Measurements from ENCODE around the gene CDH23.

Gene CDH23

DNA sequence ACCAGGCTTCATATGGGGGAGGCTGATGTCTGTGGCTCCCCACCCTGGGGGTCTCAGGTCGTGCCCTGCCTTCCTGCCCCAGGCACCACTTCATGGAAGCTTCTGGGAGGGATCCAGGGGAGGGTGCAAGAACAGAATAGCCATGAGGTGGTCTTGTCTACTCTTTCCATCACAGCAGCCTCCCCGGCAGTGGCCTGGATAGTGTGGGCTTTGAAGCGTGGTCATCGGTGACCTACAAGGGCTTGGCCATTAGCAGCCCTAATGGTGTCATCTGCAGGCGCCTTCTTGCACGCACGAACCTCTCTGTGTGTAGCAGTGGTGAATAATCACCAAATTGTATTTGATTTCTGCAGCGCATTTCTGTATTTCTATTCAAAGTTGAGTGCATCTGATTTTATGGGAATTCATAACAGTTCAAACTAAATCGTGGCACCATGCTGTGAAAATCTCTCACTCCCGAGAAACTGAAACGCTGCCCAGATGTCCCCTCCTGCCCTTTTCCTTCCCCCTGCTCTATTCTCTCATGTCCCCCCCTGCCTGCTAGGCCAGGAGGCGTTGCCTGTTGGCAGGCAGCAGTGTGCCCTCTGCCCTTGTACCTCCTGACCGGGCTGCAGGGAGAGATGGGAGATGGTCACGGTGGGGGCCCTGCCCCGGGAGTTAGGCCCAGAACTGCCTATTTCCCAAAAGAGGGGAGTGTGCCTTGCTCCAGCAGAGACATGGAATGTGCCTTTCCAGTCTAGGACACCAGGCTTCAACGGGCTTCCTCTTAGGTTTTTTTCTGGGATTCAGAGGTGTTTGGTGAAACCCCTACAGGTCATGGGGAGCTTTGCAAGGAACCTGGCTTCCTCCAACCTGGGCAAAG, 34.8 kb downstream of the CDH23 start:
- TF ChIP-seq GATA2 (IDR thresholded peaks at IDR 0.05; ENCODE audit: low read depth, low read length) (no peak), GATA3 (IDR thresholded peaks at IDR 0.05; ENCODE audit: low read depth, low read length) (no peak)

DNA sequence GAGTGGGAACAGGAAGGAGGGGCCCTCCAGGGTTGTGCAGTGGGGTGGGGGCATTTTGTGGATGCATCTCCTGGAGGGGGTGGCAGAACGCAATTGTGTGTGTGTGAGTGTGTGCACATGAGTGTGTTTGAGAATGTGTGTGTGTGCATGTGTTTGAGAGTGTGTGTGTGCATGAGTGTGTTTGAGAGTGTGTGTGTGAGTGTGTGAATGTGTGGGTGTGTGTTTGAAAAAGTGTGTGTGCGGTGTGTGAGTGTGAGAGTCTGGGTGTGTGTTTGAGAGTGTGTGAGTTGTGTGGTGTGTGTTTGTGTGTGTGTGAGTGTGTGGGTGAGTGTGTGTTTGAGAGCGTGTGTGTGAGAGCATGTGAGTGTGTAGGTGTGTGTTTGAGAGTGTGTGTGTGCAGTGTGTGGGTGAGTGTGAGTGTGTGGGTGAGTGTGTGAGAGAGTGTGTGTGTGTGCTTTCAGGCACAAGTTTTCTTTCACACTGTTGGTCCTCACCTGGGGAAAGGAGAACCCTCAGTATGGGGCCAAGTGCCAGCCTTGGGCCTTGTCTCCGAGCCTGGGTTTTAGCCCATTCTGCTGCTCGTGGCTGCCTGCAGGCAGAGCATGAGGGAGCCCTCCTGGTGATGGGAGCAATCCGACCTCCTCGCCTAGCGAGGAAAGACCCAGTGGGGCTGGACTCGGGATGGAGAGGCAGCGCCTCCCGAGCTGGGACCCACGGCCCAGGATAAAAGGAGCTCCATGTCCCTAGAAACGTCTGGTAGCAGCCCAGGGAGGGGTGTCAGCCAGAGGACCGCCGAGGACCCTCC, 35.6 kb downstream of the CDH23 start:
- TF ChIP-seq GATA2 (IDR thresholded peaks at IDR 0.05; ENCODE audit: low read depth, low read length) = no peak

DNA sequence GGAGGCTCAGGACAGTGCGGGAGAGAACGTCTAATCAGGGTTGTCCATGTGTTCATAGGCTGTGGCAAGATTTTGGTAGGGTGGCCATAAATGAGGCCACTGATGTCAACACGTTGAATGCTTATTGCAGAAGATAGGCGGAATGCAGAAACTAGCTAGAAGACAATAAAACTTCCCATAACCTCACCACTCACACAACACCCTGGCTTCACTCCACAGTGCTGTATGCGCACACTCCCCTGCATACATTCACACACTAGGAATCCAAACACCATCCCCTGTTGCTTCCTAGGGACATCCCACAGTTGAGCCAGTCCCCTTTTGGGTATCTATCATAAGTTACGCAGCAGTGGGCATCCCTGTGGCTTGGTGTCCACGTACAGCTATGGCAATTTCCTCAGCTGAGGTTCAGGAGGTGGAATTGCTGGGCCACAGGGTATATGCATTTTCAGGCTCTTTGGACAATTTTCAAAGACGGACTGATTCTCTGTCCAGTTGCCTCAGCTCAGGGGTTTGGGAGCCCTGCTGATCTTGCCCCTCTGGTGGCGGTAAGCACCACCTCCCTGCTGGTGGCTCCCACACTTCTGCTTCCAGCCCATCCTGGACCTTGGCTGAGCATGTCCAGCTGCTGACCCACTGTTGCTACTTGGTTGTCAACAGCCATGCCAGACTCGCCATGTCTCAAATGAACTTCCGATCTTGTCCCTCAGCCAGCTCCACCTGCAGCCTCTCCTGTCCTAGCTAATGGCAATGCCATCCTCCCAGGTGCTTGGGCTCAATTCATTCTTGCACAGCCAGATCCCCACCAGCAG, 36.4 kb downstream of the CDH23 start:
- no peak for TF ChIP-seq GATA2 (IDR thresholded peaks at IDR 0.05; ENCODE audit: low read depth, low read length)

DNA sequence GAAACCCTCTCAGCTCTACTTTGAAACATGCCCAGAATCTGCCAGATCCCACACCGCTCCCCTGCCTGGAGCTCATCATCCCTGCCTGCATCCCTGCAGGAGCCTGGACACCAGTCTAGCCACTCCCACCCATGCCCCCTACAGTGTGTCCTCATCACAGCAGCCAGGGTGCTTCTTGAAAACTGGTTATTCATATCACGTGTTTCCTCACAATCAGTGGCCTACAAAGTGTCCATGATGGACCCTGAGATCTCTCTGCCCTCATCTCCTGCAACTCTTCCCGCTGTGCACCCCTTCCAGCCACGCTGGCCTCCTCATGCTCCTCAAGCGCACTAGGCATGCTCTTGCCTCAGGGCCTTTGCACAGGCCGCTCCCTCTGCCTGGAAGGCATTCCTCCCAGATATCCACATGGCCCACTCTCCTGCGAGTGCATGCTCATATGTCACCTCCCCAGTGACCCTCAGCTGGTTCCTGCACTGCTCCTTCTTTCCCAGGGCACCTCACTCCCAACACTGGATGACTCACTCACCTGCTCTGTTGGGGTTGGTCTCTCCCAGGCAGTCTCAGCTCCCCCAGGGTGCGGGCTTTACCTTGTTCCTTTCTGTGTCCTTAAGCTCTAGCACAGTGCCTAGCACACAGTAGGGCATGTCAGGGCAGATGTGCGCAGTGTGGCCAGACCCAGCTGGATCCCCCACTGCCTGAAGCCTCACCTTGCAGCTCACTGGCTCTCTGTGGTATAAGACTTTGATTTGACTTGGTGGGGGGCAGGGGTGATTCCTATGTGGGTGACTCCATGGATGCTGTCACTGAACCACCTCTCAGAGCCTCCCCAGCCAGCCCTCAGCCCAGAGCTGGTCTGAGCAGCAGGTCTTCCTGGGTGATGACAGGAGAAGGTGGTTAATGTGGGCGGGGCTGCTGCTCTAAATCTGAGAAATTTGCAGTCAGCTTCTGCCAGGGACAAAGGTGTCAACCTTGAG, 37.3 kb downstream of the CDH23 start:
- TF ChIP-seq GATA2 (IDR thresholded peaks at IDR 0.05; ENCODE audit: low read depth, low read length) (no peak), GATA3 (IDR thresholded peaks at IDR 0.05; ENCODE audit: low read depth, low read length) (no peak)

DNA sequence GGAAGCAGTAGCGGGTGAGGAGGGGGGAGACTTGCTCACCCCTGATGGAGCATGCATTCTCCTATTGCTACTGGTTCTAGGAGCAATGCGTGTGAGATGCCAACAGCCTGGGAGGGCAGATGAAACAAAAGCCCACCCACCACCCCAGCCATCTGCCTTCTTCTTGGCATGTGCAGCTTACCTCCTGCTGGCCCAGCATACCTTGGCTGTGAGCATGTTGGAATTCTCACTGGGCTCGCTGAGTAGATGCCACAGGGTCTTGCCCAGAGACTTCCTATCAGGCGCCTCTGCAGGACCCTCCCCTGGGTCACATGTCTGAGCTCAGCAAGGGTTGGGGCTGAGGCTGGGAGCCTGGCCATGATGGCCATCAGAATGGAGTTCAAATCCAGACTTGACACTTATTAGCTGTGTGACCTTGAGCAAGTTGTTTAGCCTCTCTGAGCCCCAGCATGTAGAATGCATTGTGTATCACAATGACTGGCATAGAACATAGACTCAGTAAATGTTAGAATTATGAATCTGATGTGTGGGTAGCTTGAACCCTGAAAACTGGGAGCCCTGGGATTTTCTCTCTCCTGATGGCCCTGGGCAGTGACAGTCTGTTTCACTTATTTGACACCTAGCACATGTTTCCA, 38.2 kb downstream of the CDH23 start:
- TF ChIP-seq GATA3 (IDR thresholded peaks at IDR 0.05; ENCODE audit: low read depth, low read length) (no peak), GATA2 (IDR thresholded peaks at IDR 0.05; ENCODE audit: low read depth, low read length) (no peak)

DNA sequence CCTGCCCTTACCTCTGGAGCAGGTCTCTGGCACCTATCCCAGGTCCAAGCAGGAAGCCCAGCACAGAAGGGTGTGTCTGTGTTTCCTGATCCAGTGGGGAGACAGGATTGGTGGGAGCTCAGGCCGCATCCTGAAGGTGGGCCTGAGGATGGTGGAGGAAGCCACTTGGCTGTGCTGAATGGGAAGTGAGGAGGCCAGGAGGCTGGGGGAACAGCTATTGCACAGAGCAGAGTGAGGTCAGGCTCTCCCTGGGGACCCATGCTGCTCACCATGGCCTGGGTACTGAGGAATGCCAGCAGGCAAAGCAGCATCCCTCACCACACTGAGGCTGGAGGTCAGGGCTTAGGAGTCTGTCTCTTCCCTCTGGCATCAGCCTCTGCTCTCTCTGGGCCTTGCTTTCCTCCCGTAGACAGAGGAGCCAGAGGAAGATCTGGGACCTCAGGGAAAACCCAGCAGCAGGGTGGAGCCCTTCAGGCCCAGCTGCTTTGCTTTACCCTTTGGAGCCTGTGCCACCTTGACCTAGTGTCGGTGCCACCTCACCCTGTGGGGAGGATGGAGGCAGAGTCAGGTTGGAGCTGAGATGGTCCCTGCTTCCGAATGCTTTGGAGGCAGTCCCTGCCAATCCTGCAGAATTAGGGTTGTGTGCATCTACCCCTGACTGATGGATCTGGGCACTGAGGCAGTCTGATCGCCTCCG, 39.0 kb downstream of the CDH23 start:
- TF ChIP-seq GATA3 (IDR thresholded peaks at IDR 0.05; ENCODE audit: low read depth, low read length) = no peak
- TF ChIP-seq GATA2 (IDR thresholded peaks at IDR 0.05; ENCODE audit: low read depth, low read length) = no peak

DNA sequence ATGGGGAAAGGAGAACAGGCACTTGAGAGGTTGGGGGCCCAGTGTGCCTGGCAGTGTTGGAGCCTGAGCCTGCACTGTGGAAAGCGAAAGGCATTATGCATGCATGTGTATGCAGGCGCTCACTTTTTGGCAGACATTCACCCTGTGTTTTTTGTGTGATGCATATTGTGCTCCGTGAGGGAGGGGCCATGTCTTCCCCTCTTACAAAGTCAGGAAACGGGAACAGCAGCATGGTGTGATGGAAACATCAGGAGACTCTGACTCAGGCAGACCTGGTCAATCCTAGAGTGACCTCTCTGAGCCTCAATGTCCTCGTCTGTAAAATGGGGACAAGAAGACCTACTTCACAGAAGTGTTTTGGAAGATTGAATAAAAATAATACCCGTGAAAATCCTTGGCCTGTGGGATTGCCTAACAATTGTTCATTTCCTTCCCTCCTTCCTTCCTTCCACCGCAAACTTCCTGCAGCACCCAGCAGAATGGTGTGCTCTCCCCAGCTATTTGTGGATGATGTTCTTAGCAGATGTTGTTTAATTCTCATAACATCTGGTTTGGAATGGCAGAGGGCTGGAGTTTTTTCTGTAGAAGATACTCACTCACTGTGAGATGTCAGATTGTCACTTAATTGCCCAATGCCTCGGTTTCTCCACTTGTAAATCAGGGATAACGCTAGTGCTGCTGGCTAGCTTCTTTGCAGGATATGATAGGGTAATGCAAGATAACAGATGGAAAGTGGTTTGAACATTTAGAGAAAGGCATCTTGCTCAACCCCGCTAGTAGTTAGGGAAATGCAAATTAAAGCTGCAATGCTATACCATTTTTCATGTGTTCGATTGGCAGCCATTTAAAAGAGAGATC, 39.8 kb downstream of the CDH23 start:
- TF ChIP-seq GATA2 (IDR thresholded peaks at IDR 0.05; ENCODE audit: low read depth, low read length) (no peak), GATA3 (IDR thresholded peaks at IDR 0.05; ENCODE audit: low read depth, low read length) (no peak)

DNA sequence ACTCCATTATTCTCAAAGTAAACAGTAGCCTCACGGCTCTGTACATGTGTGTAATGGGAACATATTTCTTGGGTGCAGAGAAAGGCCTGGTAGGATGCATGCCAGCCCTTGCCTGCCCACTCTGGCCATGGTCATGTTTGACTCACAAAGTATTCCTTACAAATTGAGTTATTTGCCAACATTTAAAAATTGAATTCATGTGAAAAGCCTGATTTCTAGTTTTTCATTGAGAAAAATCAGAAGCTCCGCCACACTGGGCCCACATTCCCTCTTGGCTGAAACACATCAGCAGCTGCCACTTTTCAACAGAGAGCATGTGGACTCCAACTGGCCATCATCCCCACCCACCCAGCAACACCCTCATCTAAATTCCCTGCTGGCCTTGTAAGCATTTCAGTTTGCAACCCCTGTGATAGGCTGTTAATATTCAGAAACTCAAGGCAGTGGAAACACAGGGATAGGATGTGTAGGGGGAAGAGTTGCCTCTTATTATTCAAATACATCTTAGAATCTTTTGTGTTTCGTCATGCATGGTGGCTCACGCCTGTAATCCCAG, 40.9 kb downstream of the CDH23 start:
- TF ChIP-seq GATA3 (IDR thresholded peaks at IDR 0.05; ENCODE audit: low read depth, low read length) (no peak), GATA2 (IDR thresholded peaks at IDR 0.05; ENCODE audit: low read depth, low read length) (no peak)

DNA sequence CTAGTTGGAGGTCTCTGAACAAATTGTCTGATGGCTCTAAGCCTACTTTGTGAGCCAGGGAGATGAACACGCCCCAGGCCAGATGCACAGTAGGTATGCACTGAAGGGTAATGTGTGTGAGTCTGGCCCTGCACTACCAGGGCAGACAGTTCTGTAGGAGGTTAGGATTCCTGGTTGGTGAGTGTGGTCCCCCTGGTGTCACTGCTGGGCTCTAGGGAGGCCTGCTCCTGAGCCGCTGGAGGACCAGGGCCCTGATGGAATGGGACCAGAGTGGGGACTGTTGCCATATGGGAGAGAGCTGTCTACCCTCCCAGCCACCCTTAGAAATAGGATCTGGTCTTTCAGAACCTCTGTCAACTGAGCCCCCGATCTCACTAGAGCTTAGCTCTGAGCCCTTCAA, 42.0 kb downstream of the CDH23 start:
- TF ChIP-seq GATA3 (IDR thresholded peaks at IDR 0.05; ENCODE audit: low read depth, low read length) = no peak
- TF ChIP-seq GATA2 (IDR thresholded peaks at IDR 0.05; ENCODE audit: low read depth, low read length) = no peak

DNA sequence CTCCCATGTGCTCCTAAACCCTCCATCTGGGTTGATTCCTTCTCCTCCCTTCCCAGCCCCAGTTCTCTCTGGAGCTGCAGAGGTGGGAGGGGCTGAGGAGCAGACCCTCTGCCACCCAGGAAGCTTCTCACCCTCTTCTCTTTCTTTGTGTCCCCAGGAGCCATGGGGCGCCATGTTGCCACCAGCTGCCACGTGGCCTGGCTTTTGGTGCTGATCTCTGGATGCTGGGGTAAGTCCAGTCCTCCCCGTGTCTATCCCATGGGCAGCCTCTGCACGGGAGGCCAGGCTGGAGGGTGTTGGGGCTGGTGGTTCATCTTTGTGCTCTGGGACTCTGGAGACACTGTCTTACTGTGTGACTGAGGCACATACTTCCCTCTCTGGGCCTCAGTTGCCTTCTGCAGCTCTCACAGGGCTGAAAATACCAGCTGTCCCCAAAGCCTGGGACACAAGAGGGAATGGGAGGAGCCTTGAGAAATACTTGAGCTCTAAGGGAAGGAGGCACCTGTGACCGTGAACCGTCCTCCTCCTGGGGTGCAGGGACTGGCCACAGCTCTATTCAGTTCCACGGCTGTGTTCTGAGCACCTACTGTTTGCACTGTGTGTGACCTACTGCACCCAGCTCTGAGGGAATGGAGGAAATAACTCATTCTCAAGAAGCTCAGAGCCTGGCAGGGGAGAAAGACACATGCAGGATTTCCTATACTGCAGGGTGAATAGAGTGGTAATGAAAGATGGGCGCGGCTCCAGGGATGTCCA, 43.1 kb downstream of the CDH23 start:
- TF ChIP-seq GATA2 (IDR thresholded peaks at IDR 0.05; ENCODE audit: low read depth, low read length) = no peak
- TF ChIP-seq GATA3 (IDR thresholded peaks at IDR 0.05; ENCODE audit: low read depth, low read length) = no peak

All from SH-SY5Y (cell line).